Measurements from ENCODE around the gene ADAP1. TPM values are rescaled to one million over a fixed set of nuclear protein-coding genes. Genes with fewer than 3 reads are reported as not detected.

Gene ADAP1
- polyA plus RNA-seq, 3 donors, result 49.1 to 117 (median 72.2) TPM

- H3K36me3 Mint-ChIP-seq, result peaks cover 30 to 54% of the 10 kb centered on the region in 2 donors
- Histone ChIP-seq H3K27ac (ENCODE audit: low read depth in 1 of 2, low read length in 2 of 2) (no peak overlapping the region), H3K79me2 (ENCODE audit: insufficient read depth, low read length) (peaks cover 74% of the 10 kb centered on the region), H3K9ac (ENCODE audit: insufficient read depth, low read length, poor library complexity, severe bottlenecking) (no peak overlapping the region), H4K20me1 (ENCODE audit: insufficient read depth, low read length) (peaks cover 97% of the 10 kb centered on the region), H3K4me2 (replicated peaks; ENCODE audit: extremely low read depth, low read length, poor library complexity, severe bottlenecking) (no peak overlapping the region), H3K4me3 (replicated peaks in 1 of 3; ENCODE audit: low read depth in 2 of 3, low read length in 3 of 3) (no peak overlapping the region), H3K36me3 (replicated peaks in 1 of 2; ENCODE audit: control insufficient read depth in 1 of 2, insufficient read depth in 2 of 2, low read length in 2 of 2) (peaks cover 43 to 47% of the 10 kb centered on the region in 2 donors), H3K4me1 (ENCODE audit: control insufficient read depth in 1 of 2, insufficient read depth in 2 of 2, low read length in 2 of 2) (no peaks in the 10 kb centered on the region), H2AFZ (ENCODE audit: insufficient read depth, low read depth, low read length, poor library complexity, severe bottlenecking) (no peak overlapping the region), H3K9me3 (replicated peaks in 1 of 2; ENCODE audit: control insufficient read depth in 1 of 2, insufficient read depth in 1 of 2, low read length in 2 of 2) (no peaks in the 10 kb centered on the region), H3K27me3 (ENCODE audit: control insufficient read depth in 2 of 2, insufficient read depth in 2 of 2, low read length in 2 of 2) (no peaks in the 10 kb centered on the region)
- WGBS (ENCODE audit: insufficient coverage), result 91% methylated on average over 28 of the region's 30 CpGs
- intact Hi-C loops (cut with micrococcal nuclease), result loop anchor here in 1 of 2 donors (10.0 kb wide), 1 partner anchor 269 kb away; no protein-coding TSS in a partner anchor
- TF ChIP-seq, protein P1, sequence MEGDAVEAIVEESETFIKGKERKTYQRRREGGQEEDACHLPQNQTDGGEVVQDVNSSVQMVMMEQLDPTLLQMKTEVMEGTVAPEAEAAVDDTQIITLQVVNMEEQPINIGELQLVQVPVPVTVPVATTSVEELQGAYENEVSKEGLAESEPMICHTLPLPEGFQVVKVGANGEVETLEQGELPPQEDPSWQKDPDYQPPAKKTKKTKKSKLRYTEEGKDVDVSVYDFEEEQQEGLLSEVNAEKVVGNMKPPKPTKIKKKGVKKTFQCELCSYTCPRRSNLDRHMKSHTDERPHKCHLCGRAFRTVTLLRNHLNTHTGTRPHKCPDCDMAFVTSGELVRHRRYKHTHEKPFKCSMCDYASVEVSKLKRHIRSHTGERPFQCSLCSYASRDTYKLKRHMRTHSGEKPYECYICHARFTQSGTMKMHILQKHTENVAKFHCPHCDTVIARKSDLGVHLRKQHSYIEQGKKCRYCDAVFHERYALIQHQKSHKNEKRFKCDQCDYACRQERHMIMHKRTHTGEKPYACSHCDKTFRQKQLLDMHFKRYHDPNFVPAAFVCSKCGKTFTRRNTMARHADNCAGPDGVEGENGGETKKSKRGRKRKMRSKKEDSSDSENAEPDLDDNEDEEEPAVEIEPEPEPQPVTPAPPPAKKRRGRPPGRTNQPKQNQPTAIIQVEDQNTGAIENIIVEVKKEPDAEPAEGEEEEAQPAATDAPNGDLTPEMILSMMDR (IDR thresholded peaks at IDR 0.05), result no peak
- H3K27ac Mint-ChIP-seq, result peak overlapping the region in 2 of 7 donors; percentile 17 to 33
- no peaks in the 10 kb centered on the region for H3K27me3 Mint-ChIP-seq (ENCODE audit: low read depth in 3 of 3)
- H3K9me3 Mint-ChIP-seq, result peaks cover 0 to 4% (median 0%) of the 10 kb centered on the region in 7 donors
- DNase-seq, result no peak
- H3K4me1 Mint-ChIP-seq, result peaks cover 2% of the 10 kb centered on the region
- H3K4me3 Mint-ChIP-seq, result no peak overlapping the region
Observed at GRCh38 chr7:885893-886625, 68.4 kb downstream of the ADAP1 start.

GRCh38 chr7:885261-885892 is 69.1 kb downstream of the ADAP1 start:
- no peaks in the 10 kb centered on the region for H3K4me1 ChIP-seq (ENCODE audit: control insufficient read depth in 1 of 2, insufficient read depth in 2 of 2, low read length in 2 of 2)
- no peak overlapping the region for H3K4me2 ChIP-seq (replicated peaks; ENCODE audit: extremely low read depth, low read length, poor library complexity, severe bottlenecking)
- no peak overlapping the region for H3K4me3 Mint-ChIP-seq
- no peak overlapping the region for H2AFZ ChIP-seq (ENCODE audit: insufficient read depth, low read depth, low read length, poor library complexity, severe bottlenecking)
- no peak for DNase-seq
- intact Hi-C loops (cut with micrococcal nuclease), result loop anchor here in 1 of 2 donors (10.0 kb wide), 1 partner anchor 269 kb away; no protein-coding TSS in a partner anchor
- H3K4me1 Mint-ChIP-seq, result peaks cover 2% of the 10 kb centered on the region
- no peaks in the 10 kb centered on the region for H3K27me3 Mint-ChIP-seq (ENCODE audit: low read depth in 3 of 3)
- peaks cover 38 to 40% of the 10 kb centered on the region in 2 donors for H3K36me3 ChIP-seq (replicated peaks in 1 of 2; ENCODE audit: control insufficient read depth in 1 of 2, insufficient read depth in 2 of 2, low read length in 2 of 2)
- H3K9me3 ChIP-seq (replicated peaks in 1 of 2; ENCODE audit: control insufficient read depth in 1 of 2, insufficient read depth in 1 of 2, low read length in 2 of 2), result no peaks in the 10 kb centered on the region
- no peaks in the 10 kb centered on the region for H3K27me3 ChIP-seq (ENCODE audit: control insufficient read depth in 2 of 2, insufficient read depth in 2 of 2, low read length in 2 of 2)
- H3K79me2 ChIP-seq (ENCODE audit: insufficient read depth, low read length), result peaks cover 77% of the 10 kb centered on the region
- WGBS (ENCODE audit: insufficient coverage), result 95% methylated on average over 13 of the region's 25 CpGs
- H4K20me1 ChIP-seq (ENCODE audit: insufficient read depth, low read length), result peaks cover 97% of the 10 kb centered on the region
- H3K27ac ChIP-seq (ENCODE audit: low read depth in 1 of 2, low read length in 2 of 2), result no peak overlapping the region
- TF ChIP-seq, protein P1 (IDR thresholded peaks at IDR 0.05), result no peak
- H3K27ac Mint-ChIP-seq, result peak overlapping the region in 1 of 7 donors; percentile 31
- H3K4me3 ChIP-seq (replicated peaks in 1 of 3; ENCODE audit: low read depth in 2 of 3, low read length in 3 of 3), result no peak overlapping the region
- peaks cover 23 to 49% of the 10 kb centered on the region in 2 donors for H3K36me3 Mint-ChIP-seq
- H3K9ac ChIP-seq (ENCODE audit: insufficient read depth, low read length, poor library complexity, severe bottlenecking), result no peak overlapping the region
- peaks cover 0 to 4% (median 0%) of the 10 kb centered on the region in 7 donors for H3K9me3 Mint-ChIP-seq
